K562 (cell line): ENCODE data around the gene NR1H3. TPM values are rescaled to one million over a fixed set of nuclear protein-coding genes. Genes with fewer than 3 reads are reported as not detected.

Experiments
- BACH1 ChIP-seq: fragments of 200-800 bp; sonication (Bioruptor generic); IDR thresholded peaks from 2 replicates; pipeline ENCODE4 v1.6.1; 2016; ENCODE audit warnings: missing genetic modification characterization, missing compliant biosample characterization
- CBX1 ChIP-seq: sonication (generic); IDR thresholded peaks from 2 replicates; pipeline ENCODE4 v1.6.1; 2016; ENCODE audit warnings: antibody characterized with exemption, low read depth, mild to moderate bottlenecking
- CEBPG ChIP-seq, 3 experiments: fragments of 200-800 bp in 1 of 3; sonication (Bioruptor generic) in 1 of 3; sonication (generic) in 1 of 3; formaldehyde crosslinking in 1 of 3; IDR thresholded peaks in 2 of 3; conservative IDR thresholded peaks in 1 of 3; 2 replicates each; pipeline versions ENCODE4 v1.6.1 to v1.8.0; 2016 to 2022; ENCODE audit warnings: missing compliant biosample characterization in 2 of 3, missing genetic modification characterization in 2 of 3, mild to moderate bottlenecking in 1 of 3, missing genetic modification reagents in 1 of 3
- ELF1 ChIP-seq: fragments of 200-800 bp; sonication (Bioruptor generic); IDR thresholded peaks from 2 replicates; pipeline ENCODE4 v1.6.1; 2016; ENCODE audit warnings: missing genetic modification characterization, missing compliant biosample characterization
- ELF2 ChIP-seq: fragments of 250-450 bp; sonication (Bioruptor Pico); IDR thresholded peaks from 2 replicates; pipeline ENCODE4 v1.5.0; 2021; ENCODE audit warnings: mild to moderate bottlenecking
- HDAC1 ChIP-seq, 2 experiments: fragments of 450-650 bp; IDR thresholded peaks; 2 replicates each; pipeline ENCODE4 v1.6.1; 2016 to 2017; ENCODE audit warnings: inconsistent platforms in 1 of 2, mild to moderate bottlenecking in 1 of 2, moderate library complexity in 1 of 2
- MBD2 ChIP-seq: sonication (generic); IDR thresholded peaks from 2 replicates; pipeline ENCODE4 v1.6.1; 2016; ENCODE audit warnings: low read depth, borderline replicate concordance
- MLLT1 ChIP-seq, 2 experiments: fragments of 450-650 bp; IDR thresholded peaks; 2 replicates each; pipeline ENCODE4 v1.6.1; 2016
- MTA3 ChIP-seq: fragments of 450-650 bp; formaldehyde crosslinking; IDR thresholded peaks from 2 replicates; pipeline ENCODE4 v1.6.1; 2017; ENCODE audit warnings: mild to moderate bottlenecking, borderline replicate concordance
- MTF1 ChIP-seq: fragments of 250-450 bp; sonication (Bioruptor Pico); IDR thresholded peaks from 2 replicates; pipeline ENCODE4 v1.9.0; 2021; ENCODE audit warnings: moderate library complexity, mild to moderate bottlenecking, inconsistent platforms, borderline replicate concordance
- NRF1 ChIP-seq, 2 experiments: fragments of 450-650 bp; IDR thresholded peaks in 1 of 2; conservative IDR thresholded peaks in 1 of 2; 2 replicates each; pipeline ENCODE4 v1.6.1; 2014; ENCODE audit warnings: mild to moderate bottlenecking in 2 of 2
- PHB ChIP-seq: fragments of 250-450 bp; sonication (Bioruptor Pico); IDR thresholded peaks from 2 replicates; pipeline ENCODE4 v1.5.0; 2021
- RBM17 ChIP-seq: fragments of 200-400 bp; formaldehyde crosslinking; IDR thresholded peaks from 2 replicates; pipeline ENCODE4 v1.6.1; 2017; ENCODE audit warnings: low read depth, mild to moderate bottlenecking, low read length, borderline replicate concordance
- RBM25 ChIP-seq: fragments of 200-400 bp; formaldehyde crosslinking; IDR thresholded peaks from 2 replicates; pipeline ENCODE4 v1.6.1; 2018; ENCODE audit warnings: low read length, low read depth, moderate library complexity; ENCODE audit not compliant: severe bottlenecking
- RBM39 ChIP-seq: fragments of 200-400 bp; formaldehyde crosslinking; optimal IDR thresholded peaks from 2 replicates; pipeline ENCODE3; 2018; ENCODE audit warnings: low read depth, low read length
- SETDB1 ChIP-seq: IDR thresholded peaks from one replicate; pipeline ENCODE4 v1.6.1; 2012; ENCODE audit warnings: low read length, control low read depth, inconsistent platforms
- SRSF3 ChIP-seq: fragments of 200-400 bp; formaldehyde crosslinking; IDR thresholded peaks from 2 replicates; pipeline ENCODE4 v1.6.1; 2016; ENCODE audit warnings: mild to moderate bottlenecking, low read length, moderate library complexity; ENCODE audit not compliant: insufficient read depth
- XRCC4 ChIP-seq: IDR thresholded peaks from one replicate; pipeline ENCODE4 v1.6.1; 2011; ENCODE audit not compliant: insufficient read depth, insufficient read length; ENCODE audit errors: extremely low read depth
- ZNF133 ChIP-seq: fragments of 250-450 bp; sonication (Bioruptor Pico); IDR thresholded peaks from 2 replicates; pipeline ENCODE4 v1.4.0; 2020; ENCODE audit warnings: mild to moderate bottlenecking
- ZNF217 ChIP-seq: sonication (generic); formaldehyde crosslinking; IDR thresholded peaks from 2 replicates; pipeline ENCODE4 v1.8.0; 2022; ENCODE audit warnings: mild to moderate bottlenecking, missing genetic modification reagents
- ZNF785 ChIP-seq: fragments of 250-450 bp; sonication (Bioruptor Pico); IDR thresholded peaks from 2 replicates; pipeline ENCODE4 v1.4.0; 2020; ENCODE audit warnings: mild to moderate bottlenecking
- polyA plus RNA-seq, 8 experiments: library from polyadenylated mRNA; depleted of rRNA in 4 of 8; stranded (reverse) in 5 of 8; unstranded in 3 of 8; fragments of >200 nt; fragmentation: Nextera tagmentation in 2 of 8; fragmentation: Illumina TruSeq in 1 of 8; extraction: Ambion mirVana in 2 of 8; extraction: Trizol in 1 of 8; gene quantifications; 2 replicates each; pipeline versions ENCODE4 v1.2.1 to v1.2.3, GENCODE V29; 2011 to 2014; ENCODE audit warnings: inconsistent platforms in 1 of 8, missing spikeins in 1 of 8
- total RNA-seq, 7 experiments: library from RNA; depleted of rRNA in 6 of 7; stranded (reverse); fragments of >200 nt in 6 of 7; fragmentation: Illumina TruSeq in 2 of 7; extraction: Trizol in 2 of 7; gene quantifications; 2 replicates each; pipeline versions ENCODE4 v1.2.1 to v1.2.3, GENCODE V29; 2011 to 2021; ENCODE audit warnings: low replicate concordance in 1 of 7
- TF ChIP-seq, protein P1 (sequence below): fragments of 450-650 bp; IDR thresholded peaks from 2 replicates; pipeline ENCODE4 v1.6.1; 2018; ENCODE audit not compliant: partially characterized antibody

NR1H3 gene
- total and polyA plus RNA-seq, 9 of the 15 experiments (the other 6 are each of a cell fraction or from before 2014, with no cell fraction given): 8.2 to 26.0 (median 11.9) TPM

GRCh38 chr11:47248664-47249377 is 9.0 kb upstream of the NR1H3 start, which contains the start of gene ACP2 (continued):
- TF ChIP-seq NRF1 (conservative IDR thresholded peaks at IDR 0.05 in 1 of 2, IDR thresholded peaks at IDR 0.05 in 1 of 2) (peak in 1 of 2 experiments; percentile 30; a peak in 1 of 4 replicates), RBM17 (no peak), ZNF133 (CRISPR knock-in tag) (no peak), SRSF3 (no peak), ZNF785 (CRISPR knock-in tag) (no peak), CEBPG (CRISPR knock-in tag; IDR thresholded peaks at IDR 0.05) (0 out of 2 replicates have a peak, but pooled peaks have one; percentile 15), CEBPG (tag; conservative IDR thresholded peaks at IDR 0.05 in 1 of 2, IDR thresholded peaks at IDR 0.05 in 1 of 2) (no peak), MBD2 (peak; percentile 85; the same call in 1 of the 2 replicates), CBX1 (peak; percentile 64; the same call in 1 of the 2 replicates), BACH1 (no peak), MTF1 (no peak), SETDB1 (no peak), ELF1 (tag) (peak; percentile 65), XRCC4 (no peak), RBM39 (peak; percentile 31), ELF2 (CRISPR knock-in tag) (peak; percentile 79), MTA3 (peak; percentile 95), ZNF217 (no peak), RBM25 (no peak), HDAC1 (IDR thresholded peaks at IDR 0.05) (peak in 1 of 2 experiments; percentile 90; a peak in 2 of 4 replicates), PHB (CRISPR knock-in tag) (peak; percentile 82; the same call in 1 of the 2 replicates), MLLT1 (IDR thresholded peaks at IDR 0.05) (peak in 1 of 2 experiments; percentile 67; a peak in 1 of 4 replicates)
- TF ChIP-seq, protein P1, sequence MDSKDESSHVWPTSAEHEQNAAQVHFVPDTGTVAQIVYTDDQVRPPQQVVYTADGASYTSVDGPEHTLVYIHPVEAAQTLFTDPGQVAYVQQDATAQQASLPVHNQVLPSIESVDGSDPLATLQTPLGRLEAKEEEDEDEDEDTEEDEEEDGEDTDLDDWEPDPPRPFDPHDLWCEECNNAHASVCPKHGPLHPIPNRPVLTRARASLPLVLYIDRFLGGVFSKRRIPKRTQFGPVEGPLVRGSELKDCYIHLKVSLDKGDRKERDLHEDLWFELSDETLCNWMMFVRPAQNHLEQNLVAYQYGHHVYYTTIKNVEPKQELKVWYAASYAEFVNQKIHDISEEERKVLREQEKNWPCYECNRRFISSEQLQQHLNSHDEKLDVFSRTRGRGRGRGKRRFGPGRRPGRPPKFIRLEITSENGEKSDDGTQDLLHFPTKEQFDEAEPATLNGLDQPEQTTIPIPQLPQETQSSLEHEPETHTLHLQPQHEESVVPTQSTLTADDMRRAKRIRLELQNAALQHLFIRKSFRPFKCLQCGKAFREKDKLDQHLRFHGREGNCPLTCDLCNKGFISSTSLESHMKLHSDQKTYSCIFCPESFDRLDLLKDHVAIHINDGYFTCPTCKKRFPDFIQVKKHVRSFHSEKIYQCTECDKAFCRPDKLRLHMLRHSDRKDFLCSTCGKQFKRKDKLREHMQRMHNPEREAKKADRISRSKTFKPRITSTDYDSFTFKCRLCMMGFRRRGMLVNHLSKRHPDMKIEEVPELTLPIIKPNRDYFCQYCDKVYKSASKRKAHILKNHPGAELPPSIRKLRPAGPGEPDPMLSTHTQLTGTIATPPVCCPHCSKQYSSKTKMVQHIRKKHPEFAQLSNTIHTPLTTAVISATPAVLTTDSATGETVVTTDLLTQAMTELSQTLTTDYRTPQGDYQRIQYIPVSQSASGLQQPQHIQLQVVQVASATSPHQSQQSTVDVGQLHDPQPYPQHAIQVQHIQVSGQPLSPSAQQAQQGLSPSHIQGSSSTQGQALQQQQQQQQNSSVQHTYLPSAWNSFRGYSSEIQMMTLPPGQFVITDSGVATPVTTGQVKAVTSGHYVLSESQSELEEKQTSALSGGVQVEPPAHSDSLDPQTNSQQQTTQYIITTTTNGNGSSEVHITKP: peak; percentile 75
